ENCODE results near the gene NELFB.

DNA sequence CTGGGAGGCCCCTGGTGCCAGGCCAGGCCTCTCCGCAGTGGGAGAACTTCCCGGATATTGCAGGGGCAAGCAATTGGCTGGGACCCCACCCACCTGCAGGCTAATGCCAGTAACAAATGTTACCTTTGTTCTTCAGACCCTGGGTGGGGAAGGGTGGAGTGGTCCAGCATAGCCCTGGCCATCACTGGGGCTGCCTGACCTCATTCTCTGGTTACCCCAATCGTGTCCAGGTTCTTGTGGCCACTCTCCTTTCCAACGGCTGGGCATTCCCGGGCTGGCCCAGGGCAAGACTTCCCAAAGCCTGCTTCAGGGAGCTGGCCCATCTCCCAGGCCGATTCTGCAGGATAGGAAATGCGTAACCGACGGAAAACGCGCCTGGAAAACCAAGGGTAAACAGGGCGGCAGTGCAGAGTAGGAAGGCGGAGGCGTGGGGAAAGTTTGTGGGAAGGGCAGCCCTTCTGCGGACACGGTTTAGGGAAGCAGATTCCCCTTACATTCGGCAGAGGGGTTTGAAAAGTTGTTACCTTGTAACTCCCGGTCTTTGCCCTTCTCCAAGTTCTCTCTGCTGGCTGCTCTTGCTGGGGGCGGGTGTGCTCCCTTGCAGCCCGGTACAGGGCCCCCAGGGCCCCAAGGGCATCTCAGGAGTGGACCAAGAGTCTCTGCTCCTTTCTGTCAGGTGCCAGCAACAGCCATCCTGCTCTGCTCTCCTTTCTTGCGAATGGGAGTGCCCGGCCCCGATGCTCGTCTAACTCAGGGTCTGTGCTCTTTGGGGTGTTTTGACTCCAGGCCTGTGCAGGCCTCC is 43.5 kb downstream of the NELFB start:
- TF ChIP-seq, protein P1, sequence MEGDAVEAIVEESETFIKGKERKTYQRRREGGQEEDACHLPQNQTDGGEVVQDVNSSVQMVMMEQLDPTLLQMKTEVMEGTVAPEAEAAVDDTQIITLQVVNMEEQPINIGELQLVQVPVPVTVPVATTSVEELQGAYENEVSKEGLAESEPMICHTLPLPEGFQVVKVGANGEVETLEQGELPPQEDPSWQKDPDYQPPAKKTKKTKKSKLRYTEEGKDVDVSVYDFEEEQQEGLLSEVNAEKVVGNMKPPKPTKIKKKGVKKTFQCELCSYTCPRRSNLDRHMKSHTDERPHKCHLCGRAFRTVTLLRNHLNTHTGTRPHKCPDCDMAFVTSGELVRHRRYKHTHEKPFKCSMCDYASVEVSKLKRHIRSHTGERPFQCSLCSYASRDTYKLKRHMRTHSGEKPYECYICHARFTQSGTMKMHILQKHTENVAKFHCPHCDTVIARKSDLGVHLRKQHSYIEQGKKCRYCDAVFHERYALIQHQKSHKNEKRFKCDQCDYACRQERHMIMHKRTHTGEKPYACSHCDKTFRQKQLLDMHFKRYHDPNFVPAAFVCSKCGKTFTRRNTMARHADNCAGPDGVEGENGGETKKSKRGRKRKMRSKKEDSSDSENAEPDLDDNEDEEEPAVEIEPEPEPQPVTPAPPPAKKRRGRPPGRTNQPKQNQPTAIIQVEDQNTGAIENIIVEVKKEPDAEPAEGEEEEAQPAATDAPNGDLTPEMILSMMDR (IDR thresholded peaks at IDR 0.05; ENCODE audit: low read depth, low read length, missing input control), result no peak
- TF ChIP-seq, protein P2, sequence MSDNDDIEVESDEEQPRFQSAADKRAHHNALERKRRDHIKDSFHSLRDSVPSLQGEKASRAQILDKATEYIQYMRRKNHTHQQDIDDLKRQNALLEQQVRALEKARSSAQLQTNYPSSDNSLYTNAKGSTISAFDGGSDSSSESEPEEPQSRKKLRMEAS (IDR thresholded peaks at IDR 0.05), result no peak
- TF ChIP-seq, protein P3, sequence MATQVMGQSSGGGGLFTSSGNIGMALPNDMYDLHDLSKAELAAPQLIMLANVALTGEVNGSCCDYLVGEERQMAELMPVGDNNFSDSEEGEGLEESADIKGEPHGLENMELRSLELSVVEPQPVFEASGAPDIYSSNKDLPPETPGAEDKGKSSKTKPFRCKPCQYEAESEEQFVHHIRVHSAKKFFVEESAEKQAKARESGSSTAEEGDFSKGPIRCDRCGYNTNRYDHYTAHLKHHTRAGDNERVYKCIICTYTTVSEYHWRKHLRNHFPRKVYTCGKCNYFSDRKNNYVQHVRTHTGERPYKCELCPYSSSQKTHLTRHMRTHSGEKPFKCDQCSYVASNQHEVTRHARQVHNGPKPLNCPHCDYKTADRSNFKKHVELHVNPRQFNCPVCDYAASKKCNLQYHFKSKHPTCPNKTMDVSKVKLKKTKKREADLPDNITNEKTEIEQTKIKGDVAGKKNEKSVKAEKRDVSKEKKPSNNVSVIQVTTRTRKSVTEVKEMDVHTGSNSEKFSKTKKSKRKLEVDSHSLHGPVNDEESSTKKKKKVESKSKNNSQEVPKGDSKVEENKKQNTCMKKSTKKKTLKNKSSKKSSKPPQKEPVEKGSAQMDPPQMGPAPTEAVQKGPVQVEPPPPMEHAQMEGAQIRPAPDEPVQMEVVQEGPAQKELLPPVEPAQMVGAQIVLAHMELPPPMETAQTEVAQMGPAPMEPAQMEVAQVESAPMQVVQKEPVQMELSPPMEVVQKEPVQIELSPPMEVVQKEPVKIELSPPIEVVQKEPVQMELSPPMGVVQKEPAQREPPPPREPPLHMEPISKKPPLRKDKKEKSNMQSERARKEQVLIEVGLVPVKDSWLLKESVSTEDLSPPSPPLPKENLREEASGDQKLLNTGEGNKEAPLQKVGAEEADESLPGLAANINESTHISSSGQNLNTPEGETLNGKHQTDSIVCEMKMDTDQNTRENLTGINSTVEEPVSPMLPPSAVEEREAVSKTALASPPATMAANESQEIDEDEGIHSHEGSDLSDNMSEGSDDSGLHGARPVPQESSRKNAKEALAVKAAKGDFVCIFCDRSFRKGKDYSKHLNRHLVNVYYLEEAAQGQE (IDR thresholded peaks at IDR 0.05), result no peak
- no peak for TF ChIP-seq HNF4A (conservative IDR thresholded peaks at IDR 0.05)
- TF ChIP-seq RAD21 (IDR thresholded peaks at IDR 0.05), result no peak
- no peak for TF ChIP-seq TAF1 (conservative IDR thresholded peaks at IDR 0.05)
